Fibroblast of lung (primary cell): Measurements from ENCODE around the gene ZNF341. TPM values are rescaled to one million over a fixed set of nuclear protein-coding genes. Genes with fewer than 3 reads are reported as not detected.
"Not testable (repeated sequence)": the region's sequence is repeated elsewhere in the genome, so short reads cannot be mapped to it uniquely, and the experiment has no call there.

ENCODE experiments used
- DNase-seq, 2 donors: peaks; one replicate each; pipeline versions ENCODE4 v3.0.0 to v3.0.0-alpha.2; 2010; ENCODE audit warnings: low read depth in 2 of 2
- H2AFZ ChIP-seq: 2 replicates; pipeline ENCODE4 v1.5.1; 2012; ENCODE audit warnings: low read length, control low read depth, inconsistent platforms
- H3K27ac ChIP-seq: 2 replicates; pipeline ENCODE4 v1.5.1; 2011; ENCODE audit warnings: low read length, control low read depth; ENCODE audit not compliant: insufficient read depth
- H3K27me3 ChIP-seq: 2 replicates; pipeline ENCODE4 v1.5.1; 2011; ENCODE audit warnings: mild to moderate bottlenecking, low read length; ENCODE audit not compliant: control insufficient read depth, insufficient read depth
- H3K36me3 ChIP-seq: 2 replicates; pipeline ENCODE4 v1.5.1; 2011; ENCODE audit warnings: low read length; ENCODE audit not compliant: control insufficient read depth, insufficient read depth
- H3K4me1 ChIP-seq: 2 replicates; pipeline ENCODE4 v1.5.1; 2011; ENCODE audit warnings: low read length; ENCODE audit not compliant: control insufficient read depth, insufficient read depth; ENCODE audit errors: extremely low read depth
- H3K4me2 ChIP-seq: 2 replicates; pipeline ENCODE4 v1.5.1; 2011; ENCODE audit warnings: low read length, control low read depth; ENCODE audit not compliant: insufficient read depth; ENCODE audit errors: extremely low read depth
- H3K4me3 ChIP-seq, 4 experiments: fragments of 200-600 bp in 1 of 4; sonication (generic) in 1 of 4; replicated peaks in 1 of 4; 2 replicates each; pipeline ENCODE4 v1.5.1; 2011 to 2016; ENCODE audit warnings: low read length in 4 of 4, low read depth in 3 of 4, mild to moderate bottlenecking in 3 of 4, control low read depth in 2 of 4, inconsistent platforms in 1 of 4, mixed read lengths in 1 of 4; ENCODE audit not compliant: insufficient read depth in 1 of 4; ENCODE audit errors: control extremely low read depth in 1 of 4
- H3K79me2 ChIP-seq: 2 replicates; pipeline ENCODE4 v1.5.1; 2012; ENCODE audit warnings: mild to moderate bottlenecking, low read length, inconsistent platforms; ENCODE audit not compliant: control insufficient read depth, insufficient read depth
- H3K9ac ChIP-seq: 2 replicates; pipeline ENCODE4 v1.5.1; 2011; ENCODE audit warnings: mild to moderate bottlenecking, low read length, control low read depth; ENCODE audit not compliant: insufficient read depth
- H3K9me3 ChIP-seq: 2 replicates; pipeline ENCODE4 v1.5.1; 2012; ENCODE audit warnings: low read depth, low read length; ENCODE audit not compliant: control insufficient read depth, insufficient read depth
- H4K20me1 ChIP-seq: 2 replicates; pipeline ENCODE4 v1.5.1; 2011; ENCODE audit warnings: low read length; ENCODE audit not compliant: control insufficient read depth, insufficient read depth; ENCODE audit errors: extremely low read depth
- CTCF ChIP-seq, 2 donors: IDR thresholded peaks in 1 of 2; conservative IDR thresholded peaks in 1 of 2; 1 replicate in 1 of 2; 2 replicates in 1 of 2; pipeline ENCODE4 v1.5.1; 2011 to 2012; ENCODE audit warnings: low read length in 2 of 2, control low read depth in 1 of 2, inconsistent platforms in 1 of 2, low read depth in 1 of 2, mild to moderate bottlenecking in 1 of 2
- EZH2 ChIP-seq: IDR thresholded peaks from 2 replicates; pipeline ENCODE4 v1.5.1; 2012; ENCODE audit warnings: low read length, control low read depth, mild to moderate bottlenecking; ENCODE audit errors: missing control alignments
- polyA plus RNA-seq, 2 donors: library from polyadenylated mRNA; depleted of rRNA in 1 of 2; stranded (reverse) in 1 of 2; unstranded in 1 of 2; fragments of >200 nt; gene quantifications; 2 replicates each; pipeline ENCODE4 v1.2.1, GENCODE V29; 2011 to 2012; ENCODE audit warnings: missing spikeins in 1 of 2
- total RNA-seq: library from RNA; depleted of rRNA; stranded (reverse); fragments of >200 nt; gene quantifications from 2 replicates; pipeline ENCODE4 v1.2.1, GENCODE V29; 2014

Gene ZNF341
- total and polyA plus RNA-seq, 2 donors (not counting 1 experiment from before 2014, with no cell fraction given) = 0.99 to 1.1 TPM

DNA sequence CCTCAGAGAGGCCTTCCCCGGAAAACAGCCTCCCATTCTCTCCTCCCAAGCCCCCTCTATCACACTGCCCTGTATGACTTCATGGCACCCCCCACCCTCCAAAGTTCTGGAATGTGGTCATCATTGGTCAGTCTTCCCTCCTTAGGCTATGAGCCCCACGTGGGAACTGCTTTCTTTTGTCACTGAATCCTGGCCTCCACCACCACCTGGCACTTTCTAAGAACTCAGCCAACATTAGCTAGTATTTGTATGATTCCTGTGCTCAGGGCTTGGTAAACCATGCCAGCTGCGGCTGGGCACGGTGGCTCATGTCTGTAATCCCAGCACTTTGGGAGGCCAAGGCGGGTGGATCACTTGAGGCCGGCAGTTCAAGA is 37.2 kb upstream of the ZNF341 start:
- Histone ChIP-seq H3K9ac (no peak overlapping the region), H3K4me3 (no peak overlapping the region), H3K9me3 (no peaks in the 10 kb centered on the region), H3K4me2 (no peak overlapping the region), H3K79me2 (no peaks in the 10 kb centered on the region), H3K27me3 (no peaks in the 10 kb centered on the region), H3K27ac (no peak overlapping the region), H4K20me1 (no peaks in the 10 kb centered on the region), H3K36me3 (no peaks in the 10 kb centered on the region), H3K4me1 (no peaks in the 10 kb centered on the region), H2AFZ (no peak overlapping the region)
- DNase-seq = no peak
- no peak for TF ChIP-seq EZH2
- no peak for TF ChIP-seq CTCF (conservative IDR thresholded peaks at IDR 0.05 in 1 of 2, IDR thresholded peaks at IDR 0.05 in 1 of 2; ENCODE audit: low read depth in 1 of 2, low read length in 2 of 2)

DNA sequence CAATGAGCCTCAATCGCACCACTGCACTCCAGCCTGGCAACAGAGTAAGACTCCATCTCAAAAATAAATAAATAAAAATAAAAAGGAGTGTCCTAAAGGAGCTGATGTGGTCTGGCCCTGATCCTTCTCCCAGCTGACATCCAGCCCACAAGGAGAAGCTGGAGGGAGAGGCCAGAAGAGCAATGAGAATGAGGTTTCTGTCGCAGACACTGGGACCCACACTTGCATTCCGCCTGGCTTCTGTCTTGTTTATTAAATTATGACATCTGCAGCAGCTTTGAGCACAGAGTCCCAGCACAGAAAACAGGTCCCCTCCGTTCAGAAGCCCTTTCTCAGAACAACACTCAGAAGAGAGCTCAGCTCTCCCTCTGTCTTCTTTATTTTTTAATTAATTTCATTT is 35.3 kb upstream of the ZNF341 start:
- no peaks in the 10 kb centered on the region for H4K20me1 ChIP-seq
- H3K9ac ChIP-seq = no peak overlapping the region
- H3K4me2 ChIP-seq = no peak overlapping the region
- no peak overlapping the region for H3K4me3 ChIP-seq
- no peaks in the 10 kb centered on the region for H3K27me3 ChIP-seq
- no peaks in the 10 kb centered on the region for H3K4me1 ChIP-seq
- H3K9me3 ChIP-seq = no peaks in the 10 kb centered on the region
- H2AFZ ChIP-seq = no peak overlapping the region
- no peaks in the 10 kb centered on the region for H3K36me3 ChIP-seq
- DNase-seq = no peak
- TF ChIP-seq CTCF (conservative IDR thresholded peaks at IDR 0.05 in 1 of 2, IDR thresholded peaks at IDR 0.05 in 1 of 2; ENCODE audit: low read depth in 1 of 2, low read length in 2 of 2) = no peak
- no peak overlapping the region for H3K27ac ChIP-seq
- H3K79me2 ChIP-seq = no peaks in the 10 kb centered on the region

DNA sequence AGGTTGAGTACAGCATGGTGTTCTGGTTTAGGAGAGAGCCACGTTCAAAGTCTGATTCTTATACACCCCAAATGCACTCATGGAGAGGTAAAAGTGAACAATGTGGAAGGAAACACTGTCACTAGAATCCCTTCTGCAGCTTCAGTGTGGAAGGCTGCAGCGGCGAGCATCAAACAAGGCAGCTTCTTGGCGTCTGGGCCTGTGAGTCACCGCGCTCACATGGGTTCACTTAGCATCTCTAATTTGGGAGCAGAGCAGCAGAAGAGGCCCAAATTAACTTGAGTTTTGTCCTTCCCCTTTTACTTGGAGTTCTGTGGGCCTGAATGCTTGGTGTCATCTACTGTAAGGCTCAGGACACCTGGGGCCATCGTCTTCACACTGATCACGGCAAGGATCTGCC is 34.7 kb upstream of the ZNF341 start:
- H3K4me3 ChIP-seq = no peak overlapping the region
- H3K4me2 ChIP-seq = peak overlapping the region; percentile 59
- no peaks in the 10 kb centered on the region for H3K4me1 ChIP-seq
- H2AFZ ChIP-seq = no peak overlapping the region
- no peak overlapping the region for H3K27ac ChIP-seq
- H3K9me3 ChIP-seq = no peaks in the 10 kb centered on the region
- no peak overlapping the region for H3K9ac ChIP-seq
- no peaks in the 10 kb centered on the region for H3K36me3 ChIP-seq
- H4K20me1 ChIP-seq = no peaks in the 10 kb centered on the region
- peak in 1 of 2 donors; percentile 75 for DNase-seq
- H3K27me3 ChIP-seq = no peaks in the 10 kb centered on the region
- no peaks in the 10 kb centered on the region for H3K79me2 ChIP-seq
- TF ChIP-seq EZH2 (no peak), CTCF (conservative IDR thresholded peaks at IDR 0.05 in 1 of 2, IDR thresholded peaks at IDR 0.05 in 1 of 2; ENCODE audit: low read depth in 1 of 2, low read length in 2 of 2) (no peak)

DNA sequence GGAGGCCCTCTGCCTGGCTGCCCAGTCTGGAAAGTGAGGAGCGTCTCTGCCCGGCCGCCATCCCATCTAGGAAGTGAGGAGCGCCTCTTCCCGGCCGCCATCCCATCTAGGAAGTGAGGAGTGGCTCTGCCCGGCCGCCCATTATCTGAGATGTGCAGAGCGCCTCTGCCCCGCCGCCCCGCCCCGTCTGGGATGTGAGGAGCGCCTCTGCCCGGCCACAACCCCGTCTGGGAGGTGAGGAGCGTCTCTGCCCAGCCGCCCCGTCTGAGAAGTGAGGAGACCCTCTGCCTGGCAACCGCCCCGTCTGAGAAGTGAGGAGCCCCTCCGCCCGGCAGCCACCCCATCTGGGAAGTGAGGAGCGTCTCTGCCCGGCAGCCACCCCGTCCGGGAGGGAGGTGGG is 32.8 kb upstream of the ZNF341 start:
- H3K27ac ChIP-seq, H3K4me1 ChIP-seq, H3K27me3 ChIP-seq, DNase-seq, H3K36me3 ChIP-seq, H3K4me3 ChIP-seq, H3K9me3 ChIP-seq, H3K9ac ChIP-seq, H4K20me1 ChIP-seq, H2AFZ ChIP-seq, H3K79me2 ChIP-seq, H3K4me2 ChIP-seq: not testable (repeated sequence)

DNA sequence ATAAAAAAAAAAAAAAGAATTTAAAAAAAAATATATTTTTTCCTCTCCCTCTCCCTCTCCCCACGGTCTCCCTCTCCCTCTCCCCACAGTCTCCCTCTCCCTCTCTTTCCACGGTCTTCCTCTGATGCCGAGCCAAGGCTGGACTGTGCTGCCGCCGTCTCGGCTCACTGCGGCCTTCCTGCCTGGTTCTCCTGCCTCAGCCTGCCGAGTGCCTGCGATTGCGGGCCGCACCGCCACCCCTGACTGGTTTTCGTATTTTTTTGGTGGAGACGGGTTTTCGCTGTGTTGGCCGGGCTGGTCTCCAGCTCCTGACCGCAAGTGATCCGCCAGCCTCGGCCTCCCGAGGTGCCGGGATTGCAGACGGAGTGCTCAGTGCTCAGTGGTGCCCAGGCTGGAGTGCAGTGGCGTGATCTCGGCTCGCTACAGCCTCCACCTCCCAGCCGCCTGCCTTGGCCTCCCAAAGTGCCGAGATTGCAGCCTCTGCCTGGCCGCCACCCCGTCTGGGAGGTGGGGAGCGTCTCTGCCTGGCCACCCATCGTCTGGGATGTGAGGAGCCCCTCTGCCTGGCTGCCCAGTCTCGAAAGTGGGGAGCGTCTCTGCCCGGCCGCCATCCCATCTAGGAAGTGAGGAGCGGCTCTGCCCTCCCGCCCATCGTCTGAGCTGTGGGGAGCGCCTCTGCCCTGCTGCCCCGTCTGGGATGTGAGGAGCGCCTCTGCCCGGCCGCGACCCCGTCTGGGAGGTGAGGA is 30.9 kb upstream of the ZNF341 start:
- not testable (repeated sequence) for DNase-seq

More for the DNA sequence above, 30.9 kb upstream of the ZNF341 start:
- not testable (repeated sequence) for H3K4me1 ChIP-seq, H3K27me3 ChIP-seq, H3K79me2 ChIP-seq, H3K27ac ChIP-seq, H3K4me2 ChIP-seq, H3K9me3 ChIP-seq, H2AFZ ChIP-seq, H3K9ac ChIP-seq, H3K36me3 ChIP-seq, H3K4me3 ChIP-seq, H4K20me1 ChIP-seq
